GM12865 (cell line): Measurements from ENCODE around the gene ATG10.

ENCODE experiments used
- DNase-seq: peaks from one replicate; pipeline ENCODE4 v3.0.0; 2010; ENCODE audit warnings: low read depth
- H3K4me3 ChIP-seq: 2 replicates; pipeline ENCODE4 v1.5.1; 2011; ENCODE audit warnings: mild to moderate bottlenecking, low read depth, low read length, control low read depth
- TF ChIP-seq, protein P1 (sequence below): IDR thresholded peaks from 2 replicates; pipeline ENCODE4 v1.5.1; 2011; ENCODE audit warnings: low read length, control low read depth, low read depth, inconsistent platforms; ENCODE audit not compliant: insufficient read depth; ENCODE audit errors: missing control alignments

ATG10 gene

DNA sequence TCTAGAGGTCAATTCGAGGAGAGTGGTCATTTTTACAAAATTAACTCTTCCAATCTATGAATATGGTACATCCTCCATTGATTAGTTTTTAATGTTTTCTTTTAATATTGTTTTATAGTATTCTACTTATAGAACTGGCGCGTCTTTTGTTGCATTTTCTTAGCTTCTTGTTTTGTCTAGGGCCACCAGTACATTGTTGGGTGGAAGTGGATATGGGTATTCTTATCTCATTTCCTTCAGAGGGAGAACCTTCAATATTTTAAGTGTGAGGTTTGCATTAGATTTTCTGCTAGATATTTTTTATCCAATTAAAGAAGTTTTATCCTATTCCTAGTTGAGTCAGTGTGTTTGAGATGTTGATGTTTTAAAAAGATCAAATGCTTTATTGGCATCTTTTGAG is 236.5 kb downstream of the ATG10 start:
- no peak overlapping the region for H3K4me3 ChIP-seq
- DNase-seq, result no peak
- TF ChIP-seq, protein P1, sequence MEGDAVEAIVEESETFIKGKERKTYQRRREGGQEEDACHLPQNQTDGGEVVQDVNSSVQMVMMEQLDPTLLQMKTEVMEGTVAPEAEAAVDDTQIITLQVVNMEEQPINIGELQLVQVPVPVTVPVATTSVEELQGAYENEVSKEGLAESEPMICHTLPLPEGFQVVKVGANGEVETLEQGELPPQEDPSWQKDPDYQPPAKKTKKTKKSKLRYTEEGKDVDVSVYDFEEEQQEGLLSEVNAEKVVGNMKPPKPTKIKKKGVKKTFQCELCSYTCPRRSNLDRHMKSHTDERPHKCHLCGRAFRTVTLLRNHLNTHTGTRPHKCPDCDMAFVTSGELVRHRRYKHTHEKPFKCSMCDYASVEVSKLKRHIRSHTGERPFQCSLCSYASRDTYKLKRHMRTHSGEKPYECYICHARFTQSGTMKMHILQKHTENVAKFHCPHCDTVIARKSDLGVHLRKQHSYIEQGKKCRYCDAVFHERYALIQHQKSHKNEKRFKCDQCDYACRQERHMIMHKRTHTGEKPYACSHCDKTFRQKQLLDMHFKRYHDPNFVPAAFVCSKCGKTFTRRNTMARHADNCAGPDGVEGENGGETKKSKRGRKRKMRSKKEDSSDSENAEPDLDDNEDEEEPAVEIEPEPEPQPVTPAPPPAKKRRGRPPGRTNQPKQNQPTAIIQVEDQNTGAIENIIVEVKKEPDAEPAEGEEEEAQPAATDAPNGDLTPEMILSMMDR, result no peak

DNA sequence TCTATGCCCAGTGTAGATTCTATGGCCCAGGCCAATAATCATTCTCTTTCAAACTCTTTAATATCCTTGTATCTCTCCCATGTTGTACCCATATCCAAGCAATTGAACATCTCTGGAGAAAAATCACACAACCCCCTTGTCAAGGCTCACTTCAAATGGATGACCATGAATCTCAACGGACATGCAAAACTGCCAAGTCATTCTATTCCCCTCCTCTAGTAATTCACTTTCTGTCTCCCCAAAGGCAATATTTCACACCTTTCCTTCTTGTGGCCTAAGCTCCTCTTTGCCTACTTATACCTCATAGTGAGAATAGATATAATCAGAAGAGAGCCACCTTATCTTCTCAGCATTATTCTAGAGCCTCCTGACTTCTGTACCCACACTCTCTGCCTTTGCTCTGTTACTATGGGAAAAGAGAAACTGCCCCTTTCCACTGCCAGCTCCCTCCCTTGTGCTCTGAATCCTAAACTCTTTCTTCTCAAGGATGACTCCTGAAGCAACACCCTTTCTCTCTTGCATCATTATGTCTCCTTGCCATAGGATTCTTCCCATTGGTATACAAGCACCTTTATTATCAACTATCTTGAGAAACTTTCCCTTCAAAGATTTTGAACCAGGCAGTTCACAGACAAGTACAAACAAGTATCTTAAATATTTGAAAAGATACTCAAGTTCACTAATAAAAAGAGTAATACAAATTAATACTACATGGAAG is 240.2 kb downstream of the ATG10 start:
- no peak for DNase-seq
- H3K4me3 ChIP-seq, result no peak overlapping the region
- TF ChIP-seq, protein P1, result no peak

DNA sequence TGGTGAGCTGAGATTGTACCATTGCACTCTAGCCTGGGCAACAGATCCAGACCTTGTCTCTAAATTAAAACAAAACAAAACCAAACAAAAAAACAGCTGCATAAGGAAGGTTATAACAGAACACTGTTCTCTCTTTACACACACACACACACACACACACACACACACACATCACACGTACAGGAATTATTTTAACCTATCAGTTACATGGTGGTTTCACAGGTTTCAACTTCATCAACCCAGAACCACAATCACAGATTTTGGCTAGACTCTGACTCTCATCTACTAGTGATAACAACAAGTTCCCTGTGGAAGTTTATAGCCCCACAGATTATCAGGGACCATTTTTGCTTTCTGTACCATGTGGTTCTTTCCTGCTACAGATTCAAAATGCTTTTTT is 246.1 kb downstream of the ATG10 start:
- TF ChIP-seq, protein P1, result no peak
- DNase-seq, result no peak
- H3K4me3 ChIP-seq, result no peak overlapping the region

DNA sequence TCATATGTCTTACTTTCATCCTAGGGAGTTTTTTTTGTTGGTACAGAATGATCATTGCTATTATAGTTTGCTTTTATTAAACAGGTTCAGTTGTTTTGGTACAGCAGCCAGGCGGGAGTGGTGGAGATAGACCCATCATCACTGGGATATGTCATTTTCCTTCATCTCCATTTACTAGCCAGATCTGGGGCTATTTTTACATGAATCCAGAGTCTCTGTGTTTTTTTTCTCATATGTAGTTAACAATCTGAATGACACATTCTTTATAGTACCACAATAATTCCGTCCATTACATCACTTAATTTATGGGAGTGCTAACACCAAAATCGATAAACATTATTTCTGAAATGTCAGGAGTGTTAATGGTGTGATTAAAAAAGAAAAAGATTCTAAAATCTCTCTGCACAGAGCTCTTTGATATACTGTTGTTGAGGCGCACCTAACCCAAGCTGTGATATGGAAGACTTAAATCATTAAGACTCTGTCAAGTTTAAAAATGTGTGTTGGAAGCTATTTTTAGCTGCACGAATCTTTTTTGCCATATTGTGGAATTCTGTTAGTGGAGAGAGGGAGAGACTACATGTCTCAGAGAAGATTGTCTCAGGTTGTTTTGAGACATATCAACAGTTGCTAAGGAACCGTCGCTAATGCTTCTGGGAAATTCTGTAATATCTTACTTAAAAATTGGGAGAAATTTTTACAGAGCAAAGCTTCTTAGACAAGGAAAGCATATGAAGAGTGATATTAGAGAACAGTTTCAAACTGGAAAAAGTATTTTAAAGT is 246.7 kb downstream of the ATG10 start:
- DNase-seq, result no peak
- TF ChIP-seq, protein P1, result no peak
- H3K4me3 ChIP-seq, result no peak overlapping the region

DNA sequence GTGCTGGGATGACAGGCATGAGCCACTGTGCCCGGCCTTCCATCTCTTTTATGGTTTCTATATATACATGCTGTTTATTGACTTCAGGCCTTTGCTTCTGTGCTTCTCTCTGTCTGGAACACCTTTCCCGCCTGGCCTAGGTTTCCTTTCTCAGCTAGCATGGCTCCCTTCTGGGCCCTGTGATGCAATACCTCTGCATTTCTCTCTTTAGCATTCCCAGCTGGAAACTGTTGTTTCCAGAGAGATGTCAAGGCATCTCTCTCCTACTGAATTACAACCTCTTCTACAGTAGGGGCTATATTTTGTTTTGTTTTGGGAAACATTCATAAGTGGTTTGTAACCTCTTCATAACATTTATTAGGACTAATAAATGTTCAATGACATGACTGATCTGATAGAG is 249.2 kb downstream of the ATG10 start:
- DNase-seq, result no peak
- H3K4me3 ChIP-seq, result no peak overlapping the region
- TF ChIP-seq, protein P1, result no peak

DNA sequence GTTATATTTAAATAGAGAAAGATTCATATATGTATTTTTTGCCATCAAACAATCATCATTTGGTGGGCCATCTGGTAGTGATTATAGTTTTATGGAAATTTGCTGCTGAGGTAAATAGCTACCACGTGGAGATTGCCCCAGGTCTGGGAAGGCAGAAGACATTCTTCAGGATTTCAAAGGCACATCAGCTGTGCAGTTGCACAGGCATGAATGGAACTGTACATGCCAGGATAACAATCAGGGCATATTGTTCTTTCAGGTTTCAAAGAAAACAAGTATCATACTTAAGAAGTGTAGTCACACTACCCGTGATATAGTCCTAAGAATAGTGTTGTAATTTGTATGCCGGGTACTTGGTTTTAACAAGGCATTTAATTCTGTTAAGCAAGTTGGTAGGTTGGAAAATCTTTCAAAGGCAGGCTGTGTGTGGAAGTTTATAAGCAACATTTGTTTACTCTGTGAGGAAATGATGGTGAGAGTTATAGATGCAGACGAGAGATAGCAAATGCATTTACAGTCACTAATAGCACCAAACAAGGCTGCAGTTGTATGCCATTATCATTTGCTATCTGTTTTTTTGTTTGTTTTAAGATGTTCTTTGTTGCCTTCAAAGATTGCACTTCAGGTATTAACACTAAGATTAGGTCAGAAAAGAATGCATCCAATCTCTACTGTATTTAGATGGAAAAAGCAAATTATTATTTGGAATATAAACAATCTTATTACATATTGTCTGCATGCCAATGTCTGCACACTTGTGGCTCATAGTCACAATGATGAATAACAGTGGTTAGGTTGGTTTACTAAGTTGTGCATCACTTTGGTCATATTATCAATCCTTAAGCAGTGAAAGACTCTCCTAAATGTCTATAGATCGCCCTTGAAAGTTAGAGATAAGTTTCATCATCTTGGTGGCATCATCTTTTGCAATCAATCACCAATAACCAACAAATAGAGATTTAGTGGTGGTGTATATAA is 251.1 kb downstream of the ATG10 start:
- TF ChIP-seq, protein P1, result no peak
- DNase-seq, result no peak
- no peak overlapping the region for H3K4me3 ChIP-seq
